ENCODE data around the gene PRKAG2.

DNA sequence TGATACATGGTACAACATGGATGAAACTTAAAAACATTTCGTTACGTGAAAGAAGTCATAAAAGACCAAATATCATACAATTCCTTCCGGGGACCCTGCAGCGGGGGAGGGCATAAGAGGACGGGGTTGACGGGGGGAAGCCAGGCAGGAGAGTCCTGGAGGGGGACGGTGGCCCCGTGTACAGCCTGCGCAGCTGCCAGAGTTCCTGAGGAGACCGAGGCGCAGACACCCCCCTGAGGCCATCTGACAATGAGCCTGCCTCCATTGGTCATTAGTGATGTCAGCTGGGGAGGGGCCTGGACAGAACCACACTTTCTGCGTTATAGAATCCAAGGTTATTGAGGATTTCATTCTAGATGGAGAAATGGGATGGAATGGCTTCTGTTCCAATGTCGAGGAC is 47.2 kb downstream of the PRKAG2 start:
- TF ChIP-seq CTCF (conservative IDR thresholded peaks at IDR 0.05; ENCODE audit: low read depth in 2 of 2): no peak
- TF ChIP-seq POLR2AphosphoS5 (IDR thresholded peaks at IDR 0.05; ENCODE audit: low read depth): no peak
- no peak for TF ChIP-seq EZH2 (IDR thresholded peaks at IDR 0.05; ENCODE audit: low read depth, unreplicated experiment)
- TF ChIP-seq EZH2phosphoT487 (IDR thresholded peaks at IDR 0.05; ENCODE audit: unreplicated experiment): no peak
- TF ChIP-seq JUNB (IDR thresholded peaks at IDR 0.05; ENCODE audit: unreplicated experiment): no peak
- TF ChIP-seq CREB1 (CRISPR knock-in tag; IDR thresholded peaks at IDR 0.05; ENCODE audit: low read depth): no peak
- TF ChIP-seq ZNF331 (CRISPR knock-in tag; IDR thresholded peaks at IDR 0.05; ENCODE audit: low read depth): no peak
- TF ChIP-seq, protein P1, sequence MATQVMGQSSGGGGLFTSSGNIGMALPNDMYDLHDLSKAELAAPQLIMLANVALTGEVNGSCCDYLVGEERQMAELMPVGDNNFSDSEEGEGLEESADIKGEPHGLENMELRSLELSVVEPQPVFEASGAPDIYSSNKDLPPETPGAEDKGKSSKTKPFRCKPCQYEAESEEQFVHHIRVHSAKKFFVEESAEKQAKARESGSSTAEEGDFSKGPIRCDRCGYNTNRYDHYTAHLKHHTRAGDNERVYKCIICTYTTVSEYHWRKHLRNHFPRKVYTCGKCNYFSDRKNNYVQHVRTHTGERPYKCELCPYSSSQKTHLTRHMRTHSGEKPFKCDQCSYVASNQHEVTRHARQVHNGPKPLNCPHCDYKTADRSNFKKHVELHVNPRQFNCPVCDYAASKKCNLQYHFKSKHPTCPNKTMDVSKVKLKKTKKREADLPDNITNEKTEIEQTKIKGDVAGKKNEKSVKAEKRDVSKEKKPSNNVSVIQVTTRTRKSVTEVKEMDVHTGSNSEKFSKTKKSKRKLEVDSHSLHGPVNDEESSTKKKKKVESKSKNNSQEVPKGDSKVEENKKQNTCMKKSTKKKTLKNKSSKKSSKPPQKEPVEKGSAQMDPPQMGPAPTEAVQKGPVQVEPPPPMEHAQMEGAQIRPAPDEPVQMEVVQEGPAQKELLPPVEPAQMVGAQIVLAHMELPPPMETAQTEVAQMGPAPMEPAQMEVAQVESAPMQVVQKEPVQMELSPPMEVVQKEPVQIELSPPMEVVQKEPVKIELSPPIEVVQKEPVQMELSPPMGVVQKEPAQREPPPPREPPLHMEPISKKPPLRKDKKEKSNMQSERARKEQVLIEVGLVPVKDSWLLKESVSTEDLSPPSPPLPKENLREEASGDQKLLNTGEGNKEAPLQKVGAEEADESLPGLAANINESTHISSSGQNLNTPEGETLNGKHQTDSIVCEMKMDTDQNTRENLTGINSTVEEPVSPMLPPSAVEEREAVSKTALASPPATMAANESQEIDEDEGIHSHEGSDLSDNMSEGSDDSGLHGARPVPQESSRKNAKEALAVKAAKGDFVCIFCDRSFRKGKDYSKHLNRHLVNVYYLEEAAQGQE (IDR thresholded peaks at IDR 0.05; ENCODE audit: unreplicated experiment): no peak
- no peak for TF ChIP-seq STAT1 (IDR thresholded peaks at IDR 0.05; ENCODE audit: unreplicated experiment)
- no peak for TF ChIP-seq ZNF114 (CRISPR knock-in tag; IDR thresholded peaks at IDR 0.05)
